Mesodermal cell (in vitro differentiated cells): Measurements from ENCODE around the gene MKI67.
"Not testable (repeated sequence)": the region's sequence is repeated elsewhere in the genome, so short reads cannot be mapped to it uniquely, and the experiment has no call there.

ENCODE experiments used
- H3K27ac ChIP-seq: 2 replicates; pipeline ENCODE4 v1.7.0; 2013; ENCODE audit warnings: mild to moderate bottlenecking, low read depth, low read length, moderate library complexity; ENCODE audit not compliant: severe bottlenecking
- H3K36me3 ChIP-seq: 2 replicates; pipeline ENCODE4 v1.7.1; 2013; ENCODE audit warnings: mild to moderate bottlenecking, low read length, moderate library complexity; ENCODE audit not compliant: control insufficient read depth, insufficient read depth
- H3K4me1 ChIP-seq: one replicate; pipeline ENCODE4 v1.7.1; 2013; ENCODE audit warnings: mild to moderate bottlenecking, low read length; ENCODE audit not compliant: insufficient read depth, control insufficient read depth, poor library complexity, severe bottlenecking
- H3K4me3 ChIP-seq: 2 replicates; pipeline ENCODE4 v1.7.0; 2013; ENCODE audit warnings: low read length, control low read depth, mild to moderate bottlenecking; ENCODE audit not compliant: insufficient read depth, poor library complexity, severe bottlenecking; ENCODE audit errors: extremely low read depth
- H3K9me3 ChIP-seq: 2 replicates; pipeline ENCODE4 v1.7.1; 2013; ENCODE audit warnings: mild to moderate bottlenecking, low read length, moderate library complexity; ENCODE audit not compliant: control insufficient read depth
- WGBS, 2 experiments: methylation state at CpG; one replicate each; pipeline ENCODE4 v1.1.5; 2013; ENCODE audit warnings: missing lambda C conversion rate in 2 of 2; ENCODE audit not compliant: insufficient coverage in 2 of 2; 5-methylcytosine and 5-hydroxymethylcytosine counted together

Gene MKI67

DNA sequence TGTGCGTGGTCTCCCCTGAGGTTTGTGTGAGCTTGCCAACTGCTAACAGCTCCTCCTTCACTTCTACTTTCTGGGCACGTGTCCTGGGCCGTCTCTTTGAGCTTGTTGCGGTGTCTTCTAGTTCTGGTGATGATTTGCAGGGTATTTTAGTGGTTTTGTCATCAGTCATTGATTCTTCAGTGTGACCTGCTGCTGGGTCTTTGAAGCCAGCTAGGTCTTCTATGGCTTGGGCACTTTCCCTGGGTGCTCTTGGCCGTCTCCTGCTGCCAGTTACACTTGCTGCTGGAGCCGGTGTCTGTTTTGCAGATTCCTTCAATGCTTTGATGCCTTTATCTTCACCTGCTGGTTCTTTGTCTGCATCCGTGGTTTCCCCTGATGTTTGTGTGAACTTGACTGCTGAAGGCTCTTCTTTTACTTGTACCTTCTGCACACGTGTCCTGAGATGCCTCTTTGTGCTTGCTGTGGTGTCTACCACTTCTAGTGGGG lies 23.0 kb downstream of the MKI67 start:
- Histone ChIP-seq H3K27ac (no peak overlapping the region), H3K4me3 (no peak overlapping the region), H3K9me3 (no peaks in the 10 kb centered on the region), H3K4me1 (no peaks in the 10 kb centered on the region), H3K36me3 (peaks cover 99% of the 10 kb centered on the region)
- 82 to 87% methylated on average over 5 of the region's 8 CpGs for WGBS, 2 experiments

DNA sequence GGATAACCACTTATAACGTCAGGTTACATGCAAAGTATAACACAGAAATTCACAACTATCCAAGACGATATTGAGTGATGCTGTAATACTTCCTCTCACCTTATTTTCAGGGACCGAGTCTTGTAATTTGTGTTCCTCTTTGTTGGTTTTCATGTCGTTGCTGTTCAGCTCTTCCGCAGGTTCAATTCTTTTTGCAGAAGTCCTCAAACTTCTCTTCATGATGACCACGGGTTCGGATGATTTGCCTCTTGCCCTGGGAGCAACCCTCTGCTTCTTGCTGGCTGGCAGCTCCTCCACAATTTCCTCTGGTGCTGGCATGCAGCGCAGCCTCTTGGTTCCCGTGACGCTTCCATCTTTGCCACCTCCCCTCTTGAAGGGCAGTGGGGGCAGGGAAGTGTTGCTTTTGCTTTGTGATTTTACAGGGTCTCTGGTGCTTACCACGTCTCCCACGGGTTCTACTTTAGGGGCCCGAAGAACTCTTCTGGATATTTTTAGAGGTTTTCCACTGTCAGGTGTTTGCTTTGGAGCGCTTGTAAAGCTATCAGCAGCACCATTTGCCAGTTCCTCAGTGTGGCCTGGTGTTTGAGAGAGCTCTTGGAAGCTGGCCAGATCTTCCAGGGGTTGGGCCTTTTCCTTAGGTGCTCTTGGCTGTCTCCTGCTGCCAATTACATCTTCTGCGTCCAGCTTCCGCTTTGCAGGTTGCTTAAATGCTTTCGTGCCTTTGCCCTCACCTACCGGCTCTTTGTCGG lies 23.6 kb downstream of the MKI67 start:
- Histone ChIP-seq H3K4me3 (no peak overlapping the region), H3K9me3 (no peaks in the 10 kb centered on the region), H3K27ac (no peak overlapping the region), H3K4me1 (no peaks in the 10 kb centered on the region), H3K36me3 (peaks cover 99% of the 10 kb centered on the region)
- 92 to 97% methylated on average over 13 to 16 of the region's 19 CpGs for WGBS, 2 experiments

DNA sequence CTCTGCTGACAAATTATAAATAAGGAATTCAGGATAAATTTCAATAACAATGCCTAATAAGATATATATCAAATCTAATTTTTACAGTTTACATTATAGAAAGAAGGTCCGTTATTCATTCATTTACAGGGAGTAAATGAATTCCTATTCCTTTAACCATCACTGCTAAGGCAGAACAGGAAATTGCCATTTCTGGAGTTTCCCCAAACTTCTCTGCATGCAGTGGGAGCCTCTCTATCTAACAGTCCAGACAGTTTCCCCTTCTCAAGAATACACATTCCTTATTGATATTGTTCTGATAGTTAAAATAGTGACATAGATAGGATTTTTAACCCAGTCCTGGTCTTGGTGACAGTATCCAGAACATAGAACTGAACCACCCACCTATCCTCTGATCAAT lies 24.3 kb downstream of the MKI67 start:
- no CpG with 5 or more reads among the region's 1 CpG for WGBS, 2 experiments
- Histone ChIP-seq H3K27ac (no peak overlapping the region), H3K4me1 (peaks cover 2% of the 10 kb centered on the region), H3K36me3 (peaks cover 99% of the 10 kb centered on the region), H3K4me3 (no peak overlapping the region), H3K9me3 (no peaks in the 10 kb centered on the region)

DNA sequence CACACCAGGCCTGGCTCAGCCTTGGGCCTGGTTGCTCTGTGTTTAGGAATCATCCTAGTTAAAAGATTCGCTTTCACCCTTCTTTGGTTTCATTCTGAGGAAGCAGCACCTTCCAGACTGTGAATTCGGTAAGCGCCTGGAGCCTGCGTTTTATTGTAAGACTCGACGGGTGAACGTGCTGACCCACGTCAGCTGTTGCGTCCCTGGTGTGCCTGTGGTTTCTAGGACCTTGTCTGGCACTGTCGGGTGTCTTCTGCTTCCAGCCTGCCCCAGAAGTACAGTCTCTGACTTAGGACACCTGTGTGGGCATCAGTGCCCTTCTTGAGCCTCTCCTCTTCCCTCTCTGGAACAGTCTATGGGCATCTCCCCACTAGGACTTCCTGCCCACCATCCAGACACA lies 26.3 kb downstream of the MKI67 start:
- Histone ChIP-seq H3K36me3 (peaks cover 80% of the 10 kb centered on the region), H3K27ac (no peak overlapping the region), H3K9me3 (no peaks in the 10 kb centered on the region), H3K4me1 (peaks cover 4% of the 10 kb centered on the region), H3K4me3 (no peak overlapping the region)
- 96 to 97% methylated on average over 10 of the region's 10 CpGs for WGBS, 2 experiments

DNA sequence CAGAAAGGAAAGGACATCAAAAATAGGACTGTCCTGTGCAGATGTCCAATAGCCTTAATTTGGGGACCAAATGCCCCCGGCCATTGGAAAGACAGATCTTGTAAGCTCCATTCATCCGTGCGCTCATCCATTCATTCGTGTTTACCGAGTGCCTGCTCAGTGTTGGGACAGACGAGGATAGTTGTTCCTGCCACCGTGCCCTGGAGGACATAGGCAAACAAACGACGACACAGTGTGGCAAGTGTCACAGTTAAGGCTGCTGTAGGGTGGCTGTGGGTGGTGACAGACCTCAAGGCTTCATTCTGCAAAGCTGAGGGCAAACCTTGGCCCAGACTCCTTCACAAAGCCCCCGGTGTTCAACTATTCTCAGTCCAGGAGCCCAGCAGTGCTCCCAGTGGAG lies 27.6 kb downstream of the MKI67 start:
- 96 to 99% methylated on average over 10 of the region's 10 CpGs for WGBS, 2 experiments
- H3K36me3 ChIP-seq = peaks cover 67% of the 10 kb centered on the region
- no peak overlapping the region for H3K4me3 ChIP-seq

DNA sequence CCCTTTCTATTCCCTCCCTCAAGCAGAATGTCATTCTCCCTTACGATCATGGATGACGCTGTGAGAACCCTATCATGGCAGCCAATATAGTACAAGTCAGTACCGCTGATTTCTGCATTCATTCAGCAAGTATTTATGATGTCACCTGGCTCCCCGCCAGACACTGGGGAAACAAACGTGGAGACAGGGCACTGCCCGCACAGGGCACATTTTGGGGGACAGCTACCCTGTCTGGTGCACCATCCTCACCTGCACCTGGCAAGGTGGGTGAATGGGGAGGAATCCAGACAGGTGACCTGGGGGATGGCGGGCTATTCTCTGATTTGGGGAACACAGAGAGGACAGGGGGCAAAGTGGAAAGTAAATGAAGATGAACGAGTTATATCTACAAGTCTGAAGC lies 28.4 kb downstream of the MKI67 start:
- 94 to 96% methylated on average over 8 of the region's 8 CpGs for WGBS, 2 experiments
- peaks cover 58% of the 10 kb centered on the region for H3K36me3 ChIP-seq
- H3K27ac ChIP-seq = no peak overlapping the region
- H3K9me3 ChIP-seq = no peaks in the 10 kb centered on the region
- H3K4me1 ChIP-seq = peaks cover 4% of the 10 kb centered on the region
- no peak overlapping the region for H3K4me3 ChIP-seq

More for the DNA sequence above, 27.6 kb downstream of the MKI67 start:
- peaks cover 4% of the 10 kb centered on the region for H3K4me1 ChIP-seq
- H3K27ac ChIP-seq = no peak overlapping the region
- H3K9me3 ChIP-seq = no peaks in the 10 kb centered on the region

DNA sequence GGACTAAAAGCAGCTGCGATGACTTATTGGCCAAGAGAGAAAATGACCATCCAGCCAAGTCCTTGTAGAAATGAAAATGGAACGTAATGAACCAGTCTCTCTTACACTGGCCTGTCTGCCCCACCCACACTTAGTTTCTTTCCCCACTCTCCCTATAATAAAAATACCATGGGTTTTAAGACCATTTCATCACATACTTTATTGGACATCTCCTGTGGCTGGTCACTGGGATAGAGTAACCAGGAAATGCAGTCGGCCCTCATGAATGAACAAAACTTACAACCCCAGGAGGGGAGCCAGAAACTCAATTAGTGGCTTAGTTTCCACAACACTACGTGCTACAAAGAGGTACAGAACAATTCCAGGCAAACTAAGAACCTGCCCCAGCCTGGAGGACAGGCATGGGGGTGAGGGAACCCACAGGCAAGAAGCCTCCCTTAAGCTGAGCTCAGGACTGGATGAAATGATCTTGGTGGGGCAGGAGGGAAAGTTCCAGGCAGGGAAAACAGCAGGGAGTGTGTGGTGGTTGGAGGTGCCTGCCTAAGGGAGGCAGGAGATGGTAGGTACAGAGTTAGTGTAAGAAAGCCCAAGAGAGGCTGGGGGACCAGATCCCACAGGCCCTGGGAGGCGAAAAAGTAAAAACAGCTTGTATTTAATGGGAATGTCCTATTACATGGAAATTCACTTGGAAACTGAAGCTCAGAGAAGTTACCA lies 29.6 kb downstream of the MKI67 start:
- peaks cover 4% of the 10 kb centered on the region for H3K4me1 ChIP-seq
- H3K9me3 ChIP-seq = no peaks in the 10 kb centered on the region
- peaks cover 48% of the 10 kb centered on the region for H3K36me3 ChIP-seq
- H3K4me3 ChIP-seq = no peak overlapping the region
- H3K27ac ChIP-seq = no peak overlapping the region
- WGBS, 2 experiments = 91% methylated on average over 3 to 4 of the region's 5 CpGs

DNA sequence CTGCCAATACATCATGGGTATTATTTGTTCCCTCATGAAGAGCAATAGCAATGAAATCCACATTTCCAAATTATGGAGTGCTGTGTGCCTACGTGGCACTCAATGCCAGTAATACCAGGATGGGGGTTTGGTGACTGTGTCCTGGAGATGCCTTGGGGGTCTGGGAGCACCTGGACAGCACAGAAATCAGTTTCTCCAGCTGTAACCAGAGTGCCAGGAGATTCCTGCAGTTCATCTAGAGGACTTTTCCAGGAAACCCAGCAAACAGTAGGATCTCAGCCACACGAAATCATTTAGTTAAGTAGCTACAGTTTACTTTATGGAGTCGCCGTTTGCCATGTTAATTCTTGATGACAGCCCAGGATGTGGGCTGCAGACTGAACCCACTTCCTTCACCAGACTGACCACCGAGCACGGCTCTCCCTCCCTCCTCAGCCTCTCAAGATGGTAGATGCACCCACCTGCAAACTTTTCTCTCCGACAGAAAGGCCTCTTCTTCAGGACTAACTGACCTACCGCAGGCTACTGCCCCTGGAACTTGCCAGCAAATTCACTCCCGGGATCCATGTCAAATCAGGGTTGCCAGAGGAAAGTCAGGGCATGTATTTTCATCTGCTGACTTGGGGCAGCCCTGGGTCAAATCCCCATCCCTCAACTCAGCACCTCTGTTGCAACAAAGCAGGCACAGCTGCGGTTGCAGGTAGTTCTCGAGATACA lies 30.3 kb downstream of the MKI67 start:
- Histone ChIP-seq H3K27ac (no peak overlapping the region), H3K9me3 (no peaks in the 10 kb centered on the region), H3K4me3 (no peak overlapping the region), H3K36me3 (peaks cover 40% of the 10 kb centered on the region), H3K4me1 (peaks cover 4% of the 10 kb centered on the region)
- 93 to 97% methylated on average over 11 of the region's 11 CpGs for WGBS, 2 experiments

DNA sequence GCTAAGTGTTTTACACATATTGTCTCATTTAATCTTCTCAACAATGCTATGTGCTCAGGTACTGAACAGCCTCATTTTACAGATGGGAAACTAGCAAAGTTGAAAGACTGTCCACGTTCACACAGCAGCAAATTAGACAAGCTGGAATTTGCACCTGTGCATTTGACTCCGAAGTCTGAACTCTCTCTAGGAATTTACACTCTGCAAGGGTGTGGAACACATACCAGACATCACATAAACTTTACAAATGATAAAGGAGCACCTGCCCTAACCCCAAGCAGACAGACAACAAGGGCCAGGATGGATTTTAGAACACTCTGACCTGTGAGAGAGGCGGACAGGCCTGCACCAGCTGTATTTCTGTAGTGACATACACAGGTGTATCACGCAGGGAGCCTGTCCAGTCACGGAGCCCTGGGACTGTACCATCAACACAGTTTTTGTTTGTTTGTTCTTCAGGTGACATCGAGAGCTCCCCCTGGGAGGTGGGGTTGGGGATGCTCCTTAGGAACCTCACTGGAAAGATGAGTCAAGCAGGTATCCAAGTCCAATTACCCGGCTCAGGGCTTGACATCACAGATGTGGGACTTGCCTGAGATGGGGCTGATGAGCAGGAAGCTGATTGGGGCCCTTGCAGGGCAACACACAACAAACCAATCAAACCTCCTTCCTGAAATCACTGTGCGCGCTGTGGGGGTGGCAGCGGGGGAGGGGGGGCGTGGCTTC lies 31.0 kb downstream of the MKI67 start:
- Histone ChIP-seq H3K36me3 (peaks cover 33% of the 10 kb centered on the region), H3K4me3 (no peak overlapping the region), H3K9me3 (no peaks in the 10 kb centered on the region), H3K27ac (no peak overlapping the region), H3K4me1 (peaks cover 4% of the 10 kb centered on the region)
- WGBS, 2 experiments = 92% methylated on average over 6 of the region's 11 CpGs

DNA sequence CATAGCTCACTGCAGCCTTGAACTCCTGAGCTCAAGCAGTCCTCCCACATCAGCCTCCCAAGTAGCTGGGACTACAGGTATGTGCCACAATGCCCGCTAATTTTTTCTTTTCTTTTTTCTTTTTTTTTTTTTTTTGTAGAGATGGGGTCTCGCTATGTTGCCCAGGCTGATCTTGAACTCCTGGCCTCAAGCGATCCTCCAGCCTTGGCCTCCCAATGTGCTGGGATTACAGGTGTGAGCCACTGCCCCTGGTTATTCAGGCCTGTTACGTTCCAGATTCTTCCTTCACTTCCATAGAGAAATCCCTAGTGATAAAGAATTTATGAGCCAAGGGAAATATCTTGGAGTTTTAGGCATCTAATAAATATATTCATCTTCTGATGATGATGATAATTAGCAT lies 31.6 kb downstream of the MKI67 start:
- WGBS, 2 experiments = 100% methylated on average over 2 of the region's 4 CpGs; no CpG with 5 or more reads in 1 of the 2 experiments
- H3K4me1 ChIP-seq = not testable (repeated sequence)

More for the DNA sequence above, 31.6 kb downstream of the MKI67 start:
- not testable (repeated sequence) for H3K9me3 ChIP-seq, H3K4me3 ChIP-seq, H3K27ac ChIP-seq
- peaks cover 27% of the 10 kb centered on the region for H3K36me3 ChIP-seq
